Inferior parietal cortex (tissue), 1 donor: Measurements from ENCODE around the gene AGAP3.

ENCODE experiments used
- DNase-seq: peaks from one replicate; pipeline ENCODE4 v3.0.0-alpha.2; 2016; ENCODE audit errors: extremely low spot score

AGAP3 gene

DNA sequence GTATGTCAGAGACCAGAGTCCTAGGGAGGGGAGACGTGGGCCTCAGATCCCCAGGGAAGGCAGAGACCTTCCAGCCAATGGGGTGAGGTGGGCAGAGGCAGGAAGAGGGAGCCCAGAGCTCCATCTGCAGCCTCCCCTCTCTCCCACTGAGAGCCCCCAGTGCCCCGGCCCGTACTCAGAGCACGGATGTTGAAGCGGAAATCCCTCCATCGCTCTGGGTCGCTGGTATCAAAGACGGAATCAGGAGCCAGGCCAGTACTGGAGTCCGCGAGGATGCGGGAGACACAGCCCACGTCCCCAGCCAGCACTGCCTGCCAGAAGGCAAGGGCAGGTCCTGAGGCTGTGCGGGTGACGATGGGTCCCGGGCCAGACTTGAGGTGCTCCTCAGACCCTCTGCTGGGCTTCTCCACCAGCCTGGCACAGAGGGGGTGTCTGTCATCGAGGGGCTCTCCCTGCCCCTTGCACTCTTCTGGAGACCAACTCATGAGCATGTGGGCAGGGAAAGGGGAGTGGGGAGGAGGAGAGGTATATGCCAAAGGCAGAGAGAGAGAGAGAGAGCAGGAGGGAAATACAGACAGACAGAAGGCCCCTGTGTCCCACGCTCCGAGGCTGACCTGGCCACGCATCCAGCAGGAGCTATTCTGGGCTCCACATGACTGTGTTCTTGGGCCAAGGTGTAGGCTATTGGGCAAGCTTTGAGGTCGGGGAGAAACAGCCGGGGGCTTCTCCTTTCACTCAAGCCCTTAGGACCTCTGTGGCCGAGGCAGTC lies 100.5 kb downstream of the AGAP3 start, which contains the start of gene ASB10:
ASB10 (minus strand) TSS at position 611 of the 769 bp plus-strand sequence; CDS start at position 491, 120 bp downstream.
- no peak for DNase-seq

DNA sequence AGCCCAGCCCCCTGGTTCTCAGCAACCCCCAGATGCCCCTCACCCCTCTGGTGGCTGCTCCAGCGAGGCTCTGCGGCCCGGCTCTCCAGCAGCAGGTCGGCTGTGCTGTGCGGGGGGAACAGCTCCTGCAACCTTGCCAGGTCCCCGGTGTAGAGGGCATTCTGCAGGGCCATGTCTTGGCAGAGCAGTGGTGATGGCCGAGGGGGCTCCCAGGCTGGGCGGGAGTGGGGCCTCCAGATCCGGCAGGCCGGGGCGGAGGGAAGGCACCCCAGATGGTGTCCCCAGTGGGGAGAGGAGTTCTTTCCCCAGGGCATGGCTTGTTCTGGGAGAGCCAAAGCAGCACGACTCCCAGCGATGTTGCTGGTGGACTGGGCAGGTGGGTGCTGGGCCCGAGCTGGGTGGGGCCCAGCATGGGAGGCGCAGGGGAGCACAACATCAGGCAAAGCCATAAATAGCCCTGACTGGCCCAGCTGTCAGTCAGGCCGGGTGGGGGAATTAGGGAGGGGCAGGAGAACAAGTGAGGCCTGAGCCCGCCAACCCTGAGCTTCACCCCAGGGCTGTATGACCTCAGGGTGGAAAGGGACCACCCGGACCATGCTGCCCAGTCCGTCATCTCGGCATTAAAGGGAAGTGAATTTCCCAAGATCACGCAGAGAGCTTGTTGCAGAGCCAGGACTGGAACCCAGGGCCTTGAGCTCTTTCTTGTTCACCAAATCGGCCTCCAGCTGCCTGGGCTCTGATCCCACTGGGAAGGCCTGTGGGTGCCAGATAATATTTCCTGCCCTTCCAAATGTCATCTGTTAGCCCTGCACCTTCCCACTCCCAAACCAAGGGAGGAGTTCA lies 101.4 kb downstream of the AGAP3 start:
- DNase-seq = no peak

DNA sequence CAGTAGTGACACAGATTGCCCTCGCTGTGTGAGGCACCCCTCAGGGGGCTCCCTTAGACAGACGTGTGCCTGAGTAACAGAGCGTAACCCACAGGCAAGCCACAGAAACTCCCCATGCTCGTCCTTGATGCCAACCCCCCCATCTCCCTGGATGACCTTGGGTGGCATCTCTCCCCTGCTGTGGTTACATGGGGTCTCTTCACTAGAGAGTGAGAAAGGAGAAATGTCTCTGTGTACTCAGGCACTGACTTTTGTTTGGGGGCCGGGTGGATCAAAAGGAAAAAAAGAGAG lies 101.9 kb downstream of the AGAP3 start:
- no peak for DNase-seq

DNA sequence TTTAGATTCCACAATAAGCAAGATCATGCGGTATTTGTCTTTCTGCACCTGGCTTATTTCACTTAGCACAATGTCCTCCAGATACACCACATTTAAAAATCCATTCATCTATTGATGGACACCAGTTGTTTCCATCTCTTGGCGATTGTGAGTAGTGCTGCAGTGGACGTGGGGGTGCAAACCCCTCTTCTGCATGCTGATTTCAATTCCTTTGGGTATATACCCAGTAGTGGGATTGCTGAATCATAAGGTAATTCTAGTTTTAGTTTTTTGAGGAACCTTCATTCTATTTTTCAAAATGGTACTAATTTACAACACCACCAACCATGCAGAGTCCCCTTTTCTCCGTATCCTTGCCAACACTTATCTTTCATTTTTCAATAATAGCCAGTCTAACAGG lies 102.8 kb downstream of the AGAP3 start:
- no peak for DNase-seq

DNA sequence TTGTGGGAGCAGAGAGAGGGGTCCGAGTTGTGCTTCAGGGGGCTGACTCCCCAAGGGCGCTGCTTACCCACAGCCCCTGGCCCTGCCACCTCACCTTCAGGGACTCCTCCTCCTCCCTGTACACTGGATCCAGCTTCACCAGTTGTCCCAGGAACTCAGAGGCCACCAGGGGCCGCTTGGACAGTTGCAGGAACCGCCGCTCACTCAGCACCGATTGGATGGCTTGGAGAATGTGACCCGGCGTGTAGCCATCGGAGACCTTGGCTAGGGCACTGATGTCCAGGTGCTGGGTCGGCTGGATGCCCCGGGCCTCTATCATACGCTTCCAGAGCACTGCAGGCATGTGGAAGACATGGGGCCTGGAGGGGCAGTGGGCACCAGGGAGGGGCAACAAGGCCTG lies 105.3 kb downstream of the AGAP3 start:
- DNase-seq = no peak

DNA sequence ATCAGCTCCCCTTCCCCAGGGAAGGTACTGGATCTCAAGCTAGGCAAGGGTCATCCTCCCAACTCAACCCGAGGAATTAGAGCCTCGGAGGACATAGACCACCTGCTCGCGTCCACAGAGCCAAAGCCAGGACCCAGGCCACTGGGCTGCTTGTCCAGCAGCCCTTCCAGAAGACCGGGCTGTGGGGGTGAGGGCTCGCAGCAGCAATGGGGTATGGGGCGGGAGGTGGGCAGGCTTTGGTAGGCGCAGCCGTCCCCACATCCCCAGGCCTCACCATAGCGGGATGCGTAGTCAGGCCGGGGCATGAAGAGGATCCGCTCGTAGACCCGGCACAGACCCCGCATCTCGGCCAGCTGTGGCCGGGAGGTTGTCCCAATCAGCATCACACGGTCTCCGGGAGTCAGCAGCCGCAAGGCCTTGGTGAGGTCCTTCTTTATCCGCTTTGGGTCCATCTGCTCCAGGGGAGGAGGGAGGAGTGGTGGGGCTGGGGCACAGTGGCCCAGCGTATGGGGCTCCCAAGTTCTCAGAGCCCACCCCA lies 105.8 kb downstream of the AGAP3 start:
- no peak for DNase-seq

DNA sequence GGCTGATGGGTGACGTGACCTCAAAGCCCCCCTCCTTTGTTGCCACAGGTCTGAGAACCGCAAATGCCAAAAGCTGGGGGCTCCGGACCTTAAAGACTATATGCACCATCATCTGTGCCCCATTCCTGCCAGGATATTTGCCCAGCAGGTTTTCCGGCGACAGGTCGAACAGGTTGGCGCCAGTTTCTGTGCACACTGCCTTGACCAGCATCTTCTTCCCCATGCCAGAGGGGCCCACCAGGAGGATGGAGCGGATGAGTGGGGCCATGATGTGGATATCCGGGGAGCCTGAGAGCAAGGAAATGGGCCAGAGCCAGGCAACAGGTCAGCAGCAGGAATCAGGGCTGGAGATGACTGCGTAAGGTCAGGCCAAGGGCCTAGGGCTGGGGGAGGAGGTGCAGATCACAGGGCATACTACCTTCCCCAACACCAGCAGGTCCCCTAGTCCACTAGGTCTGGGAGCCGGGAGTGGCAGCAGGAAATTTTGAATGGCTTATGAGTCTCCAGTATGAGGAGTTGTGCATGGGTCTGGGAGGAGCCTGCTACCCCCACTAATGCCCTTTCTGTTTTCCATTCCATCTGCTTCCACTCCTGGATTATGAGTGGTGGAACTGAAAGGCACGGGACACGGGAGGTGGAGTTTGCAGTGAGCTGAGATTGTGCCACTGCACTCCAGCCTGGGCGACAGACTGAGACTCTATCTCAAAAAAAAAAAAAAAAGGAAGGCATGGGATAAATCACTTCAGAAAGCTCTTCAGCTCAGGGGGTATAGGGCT lies 107.1 kb downstream of the AGAP3 start:
- DNase-seq = no peak
